SU-DHL-6 (cell line): Measurements from ENCODE around the gene ZNF438.

ENCODE experiments used
- EZH2phosphoT487 ChIP-seq: fragments of 200-600 bp; sonication (generic), shearing (Covaris generic); conservative IDR thresholded peaks from 2 replicates; pipeline ENCODE4 v1.6.1; 2018; ENCODE audit warnings: mild to moderate bottlenecking, antibody characterized with exemption, low read length, moderate library complexity, mixed read lengths
- TF ChIP-seq, protein P1 (sequence below): fragments of 200-600 bp; sonication (generic); IDR thresholded peaks from one replicate; pipeline ENCODE4 v1.5.1; 2017; ENCODE audit warnings: antibody characterized with exemption, mild to moderate bottlenecking, low read length, moderate library complexity; ENCODE audit not compliant: insufficient read depth, poor library complexity, severe bottlenecking

DNA sequence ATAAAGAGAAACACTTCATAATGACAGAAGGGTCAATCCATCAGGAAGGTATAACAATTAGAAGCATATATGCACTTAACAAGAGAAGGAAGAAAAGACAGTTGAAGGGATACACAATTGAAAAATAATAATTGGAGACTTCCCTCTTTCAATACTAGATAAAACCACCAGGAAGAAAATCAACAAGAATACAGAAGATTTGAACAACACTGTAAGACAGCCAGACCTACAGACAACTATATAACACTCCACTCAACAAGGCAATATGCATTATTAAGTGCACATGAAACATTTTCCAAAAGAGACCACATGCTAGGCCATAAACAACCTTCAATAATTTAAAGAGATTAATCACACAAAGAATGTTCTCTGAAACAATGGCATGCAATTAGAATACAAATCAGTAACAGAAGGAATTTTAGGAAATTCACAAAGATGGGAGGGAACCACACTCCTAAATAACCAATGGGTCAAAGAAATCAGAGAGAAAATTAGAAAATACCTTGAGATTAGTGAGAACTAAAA, 35.1 kb downstream of the ZNF438 start:
- TF ChIP-seq, protein P1, sequence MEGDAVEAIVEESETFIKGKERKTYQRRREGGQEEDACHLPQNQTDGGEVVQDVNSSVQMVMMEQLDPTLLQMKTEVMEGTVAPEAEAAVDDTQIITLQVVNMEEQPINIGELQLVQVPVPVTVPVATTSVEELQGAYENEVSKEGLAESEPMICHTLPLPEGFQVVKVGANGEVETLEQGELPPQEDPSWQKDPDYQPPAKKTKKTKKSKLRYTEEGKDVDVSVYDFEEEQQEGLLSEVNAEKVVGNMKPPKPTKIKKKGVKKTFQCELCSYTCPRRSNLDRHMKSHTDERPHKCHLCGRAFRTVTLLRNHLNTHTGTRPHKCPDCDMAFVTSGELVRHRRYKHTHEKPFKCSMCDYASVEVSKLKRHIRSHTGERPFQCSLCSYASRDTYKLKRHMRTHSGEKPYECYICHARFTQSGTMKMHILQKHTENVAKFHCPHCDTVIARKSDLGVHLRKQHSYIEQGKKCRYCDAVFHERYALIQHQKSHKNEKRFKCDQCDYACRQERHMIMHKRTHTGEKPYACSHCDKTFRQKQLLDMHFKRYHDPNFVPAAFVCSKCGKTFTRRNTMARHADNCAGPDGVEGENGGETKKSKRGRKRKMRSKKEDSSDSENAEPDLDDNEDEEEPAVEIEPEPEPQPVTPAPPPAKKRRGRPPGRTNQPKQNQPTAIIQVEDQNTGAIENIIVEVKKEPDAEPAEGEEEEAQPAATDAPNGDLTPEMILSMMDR, result no peak
- no peak for TF ChIP-seq EZH2phosphoT487
